KG1 (cell line): Measurements from ENCODE around the gene POLR3K.

Experiments
- DNase-seq: peaks from one replicate; lab custom pipeline; 2025; lab: John Stamatoyannopoulos, UW

POLR3K gene

DNA sequence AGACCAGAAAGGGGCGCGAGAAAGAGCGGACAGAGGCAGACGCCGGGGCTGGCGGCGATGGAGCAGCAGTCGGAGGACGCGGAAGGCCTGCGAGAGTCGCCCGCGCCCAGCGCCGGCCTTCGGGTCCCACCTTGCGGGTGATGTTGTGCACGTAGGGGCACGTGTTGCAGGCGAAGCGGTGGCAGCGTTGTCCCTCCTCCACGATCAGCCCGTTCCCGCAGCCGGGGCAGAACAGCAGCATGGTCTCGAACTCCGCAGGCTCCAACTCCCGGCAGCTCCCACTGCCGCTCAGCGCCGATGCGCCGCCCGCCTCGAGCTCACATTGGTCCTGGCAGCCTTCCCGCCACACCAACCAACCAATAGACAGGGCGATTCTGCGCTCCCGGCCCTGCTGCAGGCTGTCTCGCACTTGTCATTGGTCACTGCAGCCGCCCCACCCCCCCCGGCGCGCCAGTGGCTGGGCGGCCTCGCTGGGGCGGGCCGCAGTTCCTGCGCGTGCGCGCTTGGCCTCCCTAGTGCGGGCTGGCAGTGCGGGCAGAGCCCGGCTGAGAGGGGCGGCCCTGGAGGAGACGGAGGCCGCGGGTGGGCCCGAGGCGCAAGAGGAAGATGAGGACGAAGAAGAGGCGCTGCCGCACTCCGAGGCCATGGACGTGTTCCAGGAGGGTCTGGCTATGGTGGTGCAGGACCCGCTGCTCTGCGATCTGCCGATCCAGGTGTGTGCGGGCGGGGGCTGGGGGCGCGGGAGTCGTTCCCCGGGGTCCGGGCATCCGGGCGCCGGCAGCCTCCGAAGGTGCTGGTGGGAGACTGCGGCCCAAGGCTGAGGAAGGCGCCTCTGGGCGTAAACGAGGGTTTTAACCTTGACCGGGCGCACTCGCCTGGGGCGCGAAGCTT is at the start of gene POLR3K, which contains the start of gene SNRNP25:
Gene POLR3K (minus strand): TSS at position 263 of the 891 bp plus-strand sequence. CDS start 22 bp downstream, at position 241.
Gene SNRNP25 (plus strand): TSS at position 483 of the 891 bp plus-strand sequence. CDS start 189 bp downstream, at position 672.
- peak; percentile 93 for DNase-seq

DNA sequence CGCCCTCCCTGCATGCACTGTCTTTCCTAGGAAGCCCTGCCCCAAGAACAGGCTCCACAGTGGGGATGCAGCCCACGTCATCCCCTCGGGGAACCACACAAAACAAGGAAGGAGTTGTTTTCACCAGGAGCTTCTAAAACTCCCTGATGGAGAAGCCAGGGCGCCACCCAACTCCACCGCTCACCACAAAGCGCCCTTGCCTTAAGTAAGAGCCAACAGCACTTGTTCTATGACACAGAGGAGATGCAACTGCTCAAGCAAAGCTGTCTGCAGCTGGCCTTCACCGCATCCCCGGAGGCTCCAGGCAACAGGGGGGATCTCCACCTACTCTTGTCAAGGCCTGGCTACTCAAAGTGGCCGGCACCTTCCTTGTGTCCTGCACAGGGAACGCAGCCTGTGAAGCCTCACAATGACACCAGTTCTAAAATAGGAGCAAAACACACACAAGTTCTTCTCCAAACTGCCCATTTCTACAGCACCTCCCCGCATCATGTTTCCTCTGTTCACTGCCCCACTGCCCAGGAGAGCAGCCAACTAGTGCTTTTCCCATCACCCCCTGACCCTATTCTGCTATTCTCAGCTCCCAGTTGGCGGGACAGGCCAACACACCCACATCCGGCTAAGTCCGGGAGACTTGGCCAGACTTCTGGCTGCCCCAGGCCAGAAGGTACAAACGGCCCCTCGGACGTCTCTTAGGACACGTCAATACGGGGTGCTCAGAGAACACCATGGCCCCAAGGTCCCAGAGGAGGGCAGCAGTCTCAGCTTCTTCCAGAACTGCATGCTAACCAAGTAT is 48.9 kb upstream of the POLR3K start:
- no peak for DNase-seq

DNA sequence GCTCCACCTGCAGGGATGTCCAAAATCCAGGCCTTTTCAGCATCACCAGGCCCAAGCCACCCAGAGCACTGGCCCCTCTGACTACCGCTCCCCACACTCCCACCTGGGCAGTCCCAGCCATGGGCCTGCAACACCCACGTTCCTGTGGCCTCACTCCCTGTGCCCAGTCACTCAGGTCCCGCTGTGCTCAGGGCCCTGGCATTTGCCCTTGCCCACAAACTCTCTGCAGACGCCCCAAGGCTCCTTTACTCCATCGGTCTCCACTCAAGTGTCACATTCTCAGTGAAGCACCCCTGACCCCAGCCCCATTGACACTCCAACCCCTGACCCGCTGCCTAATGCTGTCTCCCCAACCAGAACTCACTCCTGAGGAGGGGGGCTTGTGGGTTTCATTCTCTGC is 48.2 kb upstream of the POLR3K start:
- no peak for DNase-seq

DNA sequence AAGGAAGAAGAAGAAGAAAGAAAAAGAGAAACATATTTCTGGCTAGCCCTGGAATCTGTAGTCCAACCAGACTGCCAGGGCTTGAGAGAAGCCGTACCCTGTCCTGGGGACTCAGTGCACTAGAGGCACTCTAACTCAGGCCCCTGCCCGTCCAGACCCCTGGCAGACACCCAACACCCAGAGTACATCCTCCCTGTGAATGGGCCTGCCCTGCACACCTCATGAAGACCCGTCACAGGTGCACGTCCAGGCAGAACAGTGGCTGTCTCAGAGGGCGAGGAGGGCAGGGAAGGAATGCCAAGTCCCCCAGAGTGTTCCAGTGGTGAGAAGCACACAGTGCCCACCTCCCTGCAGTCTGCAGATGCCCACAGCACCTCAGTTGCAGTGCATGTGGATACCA is 47.6 kb upstream of the POLR3K start:
- DNase-seq, result no peak

DNA sequence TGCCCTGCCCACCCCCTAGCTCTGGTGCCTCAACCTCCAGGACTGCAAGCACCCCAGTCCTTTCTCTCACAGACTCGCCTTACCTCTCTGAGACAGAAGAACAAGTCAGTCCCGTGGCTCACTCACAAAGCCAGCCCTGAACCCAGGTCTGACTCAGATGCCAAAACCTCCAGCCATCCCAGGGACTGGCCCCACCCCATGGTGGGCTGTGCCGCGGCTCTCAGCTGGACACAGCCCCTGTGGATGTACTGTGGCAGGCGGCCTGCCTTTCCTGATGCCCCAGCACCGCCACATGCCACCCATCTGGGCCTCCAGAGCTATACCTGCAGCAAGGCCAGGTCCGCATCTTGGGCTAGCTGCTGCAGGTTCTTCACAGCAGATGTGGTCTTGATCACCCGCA is 44.4 kb upstream of the POLR3K start:
- DNase-seq, result no peak

DNA sequence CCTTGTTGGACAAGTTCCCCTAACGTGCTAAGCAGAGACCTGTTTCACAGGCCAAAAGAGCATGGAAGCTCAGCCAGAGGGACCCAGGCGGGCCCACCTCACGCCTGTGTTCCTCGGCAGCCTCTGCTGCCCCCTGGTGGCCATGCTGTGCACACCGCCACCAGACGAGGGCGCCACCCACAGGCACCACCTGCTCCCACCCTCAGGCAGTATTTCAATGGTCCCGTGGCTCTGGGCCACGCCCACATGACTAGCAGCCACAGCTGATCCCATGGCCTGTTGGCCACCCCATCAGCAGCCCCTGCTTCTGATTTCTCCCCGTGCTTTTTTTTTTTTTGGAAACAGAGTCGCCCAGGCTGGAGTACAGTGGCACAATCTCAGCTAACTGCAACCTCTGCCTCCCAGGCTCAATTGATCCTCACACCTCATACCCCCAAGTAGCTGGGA is 43.5 kb upstream of the POLR3K start:
- peak; percentile 61 for DNase-seq

DNA sequence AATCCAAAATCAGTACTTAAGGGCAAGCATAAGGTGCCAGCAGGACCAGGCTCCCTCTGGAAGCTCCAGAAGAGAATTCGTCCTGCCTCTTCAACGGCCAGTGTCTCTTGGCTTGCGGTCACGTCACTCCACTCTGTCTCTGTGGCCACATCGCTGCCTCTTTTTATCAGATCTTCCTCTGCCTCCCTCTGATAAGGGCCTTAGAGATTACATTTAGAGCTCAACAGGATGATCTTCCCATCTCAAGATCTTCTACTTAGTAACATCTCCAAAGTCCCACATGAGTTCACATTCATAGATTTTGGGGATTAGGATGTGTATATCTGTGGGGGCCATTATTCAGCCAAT is 41.5 kb upstream of the POLR3K start:
- DNase-seq, result no peak

DNA sequence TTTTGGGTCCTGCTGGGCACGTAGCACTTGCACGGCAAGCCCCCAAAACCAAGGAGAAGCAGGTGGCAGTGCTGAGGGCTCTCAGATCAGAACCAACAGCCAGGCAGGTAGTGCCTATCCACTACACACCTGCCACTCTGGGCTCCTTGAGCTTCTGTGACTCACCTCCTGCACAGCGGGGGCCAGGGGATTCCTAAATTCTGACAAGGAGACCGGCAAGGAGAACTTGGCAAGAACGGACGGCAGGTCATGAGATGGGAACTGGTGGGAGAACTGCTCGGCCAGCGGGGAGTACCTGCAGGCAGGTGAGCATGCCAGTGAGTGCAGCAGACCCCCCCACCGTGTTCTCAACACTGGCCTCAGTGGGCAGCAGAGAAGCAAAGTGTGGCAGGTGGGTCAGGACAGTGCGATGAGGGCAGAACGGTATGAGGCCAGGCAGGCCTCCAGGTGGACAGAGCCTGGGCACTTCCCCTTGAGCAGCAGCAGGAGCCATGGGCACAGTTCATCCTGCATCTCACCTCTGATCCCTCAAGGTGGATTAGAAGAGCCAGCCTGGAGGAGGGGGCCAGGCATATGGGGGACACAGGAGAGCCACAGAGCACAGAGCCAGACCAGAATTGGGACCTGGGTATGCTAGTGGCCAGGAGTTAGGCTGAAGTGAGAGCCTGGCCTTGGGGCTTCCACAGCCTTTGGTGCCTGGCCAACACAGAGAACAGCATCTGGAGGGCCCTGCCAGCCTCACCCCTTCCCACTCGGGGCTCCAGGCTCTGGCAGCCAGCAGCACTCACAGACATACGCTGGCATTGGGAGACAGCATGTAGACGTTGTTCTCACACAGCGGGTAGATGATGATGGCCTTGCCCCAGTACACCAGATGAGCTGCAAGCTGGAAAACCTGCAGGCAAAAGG is 39.3 kb upstream of the POLR3K start:
- DNase-seq, result no peak

DNA sequence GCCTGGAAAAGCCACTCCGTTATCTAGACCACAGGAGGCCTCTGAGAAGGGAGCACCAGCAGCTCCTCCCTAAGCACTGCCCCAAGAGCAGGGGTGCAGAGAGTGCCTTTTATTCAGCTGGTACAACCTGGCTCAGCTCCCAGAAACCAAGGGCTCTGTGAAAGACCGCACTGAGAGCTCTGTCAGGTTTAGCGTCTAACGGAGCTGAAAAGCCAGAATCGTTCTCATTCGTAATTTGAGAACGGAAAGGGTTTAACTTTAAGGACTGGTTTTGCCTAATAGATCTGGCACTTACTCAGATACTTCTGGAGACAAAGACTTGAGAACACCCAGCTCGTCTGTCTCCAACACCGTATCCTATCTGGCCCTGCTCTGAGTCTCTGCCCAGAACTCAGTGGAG is 38.1 kb upstream of the POLR3K start:
- DNase-seq, result no peak

DNA sequence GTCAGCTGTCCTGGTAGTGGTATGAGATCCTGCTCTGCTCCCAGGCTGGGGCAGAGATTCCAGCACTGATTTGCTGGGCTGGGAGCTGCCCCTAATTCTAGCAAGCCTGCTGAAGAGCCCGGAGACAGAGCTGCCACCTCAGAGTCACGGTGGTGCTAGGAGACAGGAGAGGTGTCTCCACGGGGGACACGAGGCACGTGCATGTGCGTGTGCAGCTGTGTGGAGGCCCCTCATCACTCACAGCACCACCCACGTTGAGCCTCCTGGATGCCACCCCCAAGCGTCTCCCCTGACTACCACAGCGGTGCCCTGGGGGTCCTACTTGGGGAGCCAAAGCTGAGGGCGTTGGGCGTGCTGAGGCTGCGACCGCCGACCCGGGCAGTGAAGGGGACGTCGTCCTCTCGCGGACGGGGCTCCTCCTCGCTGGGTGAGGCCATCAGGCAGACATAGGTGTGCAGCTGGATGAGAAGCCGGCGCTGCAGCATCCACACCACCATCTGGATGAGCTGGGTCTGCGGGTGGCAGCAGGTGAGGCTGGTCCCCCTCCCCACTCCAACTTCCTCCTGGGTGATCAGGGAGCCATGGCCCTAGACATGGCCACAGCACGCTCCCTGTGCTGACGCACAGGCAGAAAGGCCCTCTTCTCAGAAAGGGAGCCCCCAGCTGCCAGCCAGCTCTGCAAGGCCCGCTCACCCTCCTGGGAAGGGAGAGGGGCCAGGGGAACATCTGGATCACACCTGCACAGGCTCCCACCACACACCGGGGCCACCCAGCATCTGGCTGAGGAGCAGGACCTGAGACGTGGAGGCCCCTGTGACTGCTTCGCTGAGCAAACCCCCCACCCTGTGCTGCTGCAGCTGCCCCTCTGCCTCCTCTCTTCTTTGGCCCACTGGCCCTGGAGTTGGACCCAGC is 36.2 kb upstream of the POLR3K start:
- no peak for DNase-seq

DNA sequence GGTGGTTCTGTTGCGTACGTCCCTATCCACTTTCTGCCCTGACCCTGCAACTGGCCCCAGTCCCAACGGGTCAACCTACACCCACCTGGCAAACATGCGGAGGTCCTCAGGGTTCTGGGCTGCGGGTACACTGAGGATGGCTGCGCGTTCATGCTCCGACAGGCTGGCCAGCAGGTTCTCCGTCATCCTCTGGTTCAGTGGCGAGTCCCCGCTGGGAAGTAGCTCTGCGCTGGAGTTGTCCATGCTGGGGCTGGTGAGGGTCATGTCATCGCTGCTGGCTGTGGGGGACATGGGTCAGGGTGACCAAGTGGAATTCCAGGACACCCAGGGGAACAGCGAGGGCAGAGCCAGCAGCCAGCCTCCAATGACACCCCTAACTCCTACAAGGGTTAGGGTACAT is 35.2 kb upstream of the POLR3K start:
- DNase-seq, result no peak

DNA sequence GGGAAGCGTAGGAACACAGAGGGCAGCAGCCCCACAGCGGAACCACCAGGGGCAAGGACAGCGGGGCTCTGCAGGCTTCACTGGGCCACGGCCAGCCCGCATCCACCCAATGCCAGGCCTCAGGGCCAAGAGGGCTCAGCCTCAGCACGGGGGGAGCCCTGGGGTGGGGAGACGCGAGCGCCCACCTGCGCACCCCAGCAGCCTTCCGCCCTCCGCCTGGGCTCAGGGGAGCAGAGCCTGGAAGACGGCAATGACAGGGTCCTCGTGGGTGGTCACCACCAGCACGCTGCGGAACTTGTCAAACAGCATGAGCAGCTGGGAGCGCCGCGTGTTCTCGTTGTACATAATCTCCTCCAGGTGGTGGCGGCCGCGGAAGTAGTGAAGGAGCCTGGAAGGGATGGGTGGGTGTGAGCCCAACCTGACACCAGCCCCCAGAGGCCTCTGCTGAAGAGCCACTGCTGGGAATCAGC is 33.1 kb upstream of the POLR3K start:
- no peak for DNase-seq

DNA sequence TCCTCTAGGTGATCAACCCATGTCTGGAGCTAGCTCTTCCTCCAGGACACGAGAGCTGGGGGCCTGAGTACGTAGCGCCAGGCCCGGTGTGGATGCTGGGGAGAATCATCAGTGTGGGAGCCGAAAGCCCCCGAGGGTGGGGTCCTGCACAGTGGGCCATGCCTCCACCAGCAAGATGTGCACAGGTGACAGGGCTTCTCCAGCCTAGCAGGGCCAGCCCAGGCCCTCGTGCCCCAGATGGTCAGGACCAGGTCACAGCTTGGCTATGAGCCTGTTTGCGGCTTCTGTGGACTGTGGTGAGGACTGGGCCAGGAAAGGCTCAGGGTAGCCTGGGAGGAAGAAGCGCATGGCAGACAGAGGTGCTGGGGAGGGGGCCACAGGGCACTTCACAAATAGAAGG is 32.5 kb upstream of the POLR3K start:
- DNase-seq, result no peak

DNA sequence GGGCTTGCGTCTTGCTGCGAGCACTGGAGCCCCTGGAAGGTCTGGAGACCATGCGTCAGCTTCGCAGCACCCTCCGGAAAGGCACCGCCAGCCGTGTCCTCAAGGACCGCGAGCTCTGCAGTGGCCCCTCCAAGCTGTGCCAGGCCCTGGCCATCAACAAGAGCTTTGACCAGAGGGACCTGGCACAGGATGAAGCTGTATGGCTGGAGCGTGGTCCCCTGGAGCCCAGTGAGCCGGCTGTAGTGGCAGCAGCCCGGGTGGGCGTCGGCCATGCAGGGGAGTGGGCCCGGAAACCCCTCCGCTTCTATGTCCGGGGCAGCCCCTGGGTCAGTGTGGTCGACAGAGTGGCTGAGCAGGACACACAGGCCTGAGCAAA is 32.0 kb upstream of the POLR3K start:
- DNase-seq, result no peak

DNA sequence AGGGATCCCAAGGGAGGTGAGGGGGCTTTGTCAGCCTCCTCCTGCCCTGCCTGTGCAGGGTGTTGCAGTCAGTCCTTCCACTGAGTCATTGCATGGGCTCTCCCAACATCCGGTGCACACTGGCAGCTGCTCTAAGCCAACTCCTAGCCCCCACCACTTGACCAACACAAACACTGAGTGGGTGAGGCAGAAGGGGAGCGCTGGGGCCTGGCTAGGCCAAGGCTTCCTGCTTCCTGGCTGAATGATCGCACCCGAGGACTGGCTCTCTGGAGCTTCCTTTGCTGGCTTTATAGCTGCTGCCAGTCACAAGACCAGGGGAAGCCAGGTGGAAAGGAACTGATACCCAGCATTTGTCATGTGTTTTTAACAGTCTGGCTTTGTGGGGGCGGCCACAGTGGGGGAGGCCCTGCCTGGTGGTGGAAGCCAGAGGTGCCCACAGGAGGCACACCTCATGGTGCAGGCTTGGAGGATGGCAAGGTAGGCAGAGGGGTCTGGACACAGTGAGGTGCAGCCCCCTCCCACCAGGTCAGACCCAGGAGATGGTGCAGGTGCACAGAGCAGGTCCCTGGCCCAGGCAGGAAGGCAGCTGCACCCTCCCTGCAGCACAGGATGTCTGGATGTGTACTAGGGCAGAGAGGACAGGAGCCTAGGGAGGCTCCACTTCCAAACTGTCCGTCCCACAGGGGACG is 31.5 kb upstream of the POLR3K start:
- peak; percentile 77 for DNase-seq

DNA sequence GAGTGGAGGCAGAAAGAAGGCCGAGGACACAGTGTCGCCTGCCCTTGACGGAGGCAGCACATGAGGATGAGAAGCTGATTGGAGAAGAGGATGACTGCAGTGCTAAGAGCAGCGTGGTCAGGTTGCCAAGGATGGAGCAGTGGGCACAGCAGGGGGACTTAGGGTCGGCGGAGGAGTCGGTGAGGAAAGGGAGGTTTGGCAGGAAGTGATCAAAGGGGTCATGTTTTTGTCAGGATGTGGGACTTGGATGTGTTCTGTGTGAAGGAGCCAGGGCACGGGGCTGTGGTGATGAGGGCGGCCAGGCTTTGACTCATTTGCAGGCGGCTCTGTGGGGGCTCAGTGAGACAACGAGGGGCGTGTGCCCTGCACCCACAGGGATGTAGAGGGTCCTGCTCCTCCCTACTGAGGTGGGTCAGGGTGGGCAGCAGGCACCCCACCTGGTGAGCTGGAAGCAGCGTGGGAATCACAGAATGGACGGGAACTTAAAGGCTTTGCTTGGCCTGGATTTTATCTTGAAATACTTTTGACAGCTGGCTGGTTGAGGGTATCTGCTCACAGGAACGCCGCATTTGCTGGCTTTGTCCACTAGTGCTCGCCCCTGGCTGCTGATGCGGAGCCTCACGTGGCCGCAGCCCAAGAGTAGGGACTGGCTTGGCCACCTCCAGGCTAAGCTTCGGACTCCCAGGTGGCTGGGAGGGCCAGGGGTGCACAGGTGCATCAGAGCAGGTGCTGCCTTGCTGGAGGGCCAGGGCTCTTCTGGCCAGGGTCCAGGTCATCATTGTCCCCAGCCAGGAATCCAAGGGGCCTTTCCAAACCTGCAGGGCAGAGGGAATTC is 30.6 kb upstream of the POLR3K start:
- DNase-seq, result no peak

DNA sequence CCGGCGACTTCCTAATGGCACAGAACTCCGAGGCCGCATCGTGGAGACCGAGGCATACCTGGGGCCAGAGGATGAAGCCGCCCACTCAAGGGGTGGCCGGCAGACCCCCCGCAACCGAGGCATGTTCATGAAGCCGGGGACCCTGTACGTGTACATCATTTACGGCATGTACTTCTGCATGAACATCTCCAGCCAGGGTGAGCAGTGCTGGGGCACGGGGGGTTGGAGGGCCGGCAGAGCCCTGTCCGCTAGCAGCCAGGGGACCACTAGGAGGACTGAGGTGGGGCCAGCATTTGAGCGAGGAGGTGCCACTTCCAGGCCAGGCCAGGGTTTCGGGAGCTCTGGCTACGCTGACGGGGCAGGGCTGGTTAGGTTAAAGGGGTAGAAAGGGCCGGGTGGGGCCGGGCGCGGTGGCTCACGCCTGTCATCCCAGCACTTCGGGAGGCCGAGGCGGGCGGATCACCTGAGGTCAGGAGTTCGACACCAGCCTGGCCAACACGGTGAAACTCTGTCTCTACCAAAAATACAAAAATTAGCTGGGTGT is 29.7 kb upstream of the POLR3K start:
- no peak for DNase-seq

DNA sequence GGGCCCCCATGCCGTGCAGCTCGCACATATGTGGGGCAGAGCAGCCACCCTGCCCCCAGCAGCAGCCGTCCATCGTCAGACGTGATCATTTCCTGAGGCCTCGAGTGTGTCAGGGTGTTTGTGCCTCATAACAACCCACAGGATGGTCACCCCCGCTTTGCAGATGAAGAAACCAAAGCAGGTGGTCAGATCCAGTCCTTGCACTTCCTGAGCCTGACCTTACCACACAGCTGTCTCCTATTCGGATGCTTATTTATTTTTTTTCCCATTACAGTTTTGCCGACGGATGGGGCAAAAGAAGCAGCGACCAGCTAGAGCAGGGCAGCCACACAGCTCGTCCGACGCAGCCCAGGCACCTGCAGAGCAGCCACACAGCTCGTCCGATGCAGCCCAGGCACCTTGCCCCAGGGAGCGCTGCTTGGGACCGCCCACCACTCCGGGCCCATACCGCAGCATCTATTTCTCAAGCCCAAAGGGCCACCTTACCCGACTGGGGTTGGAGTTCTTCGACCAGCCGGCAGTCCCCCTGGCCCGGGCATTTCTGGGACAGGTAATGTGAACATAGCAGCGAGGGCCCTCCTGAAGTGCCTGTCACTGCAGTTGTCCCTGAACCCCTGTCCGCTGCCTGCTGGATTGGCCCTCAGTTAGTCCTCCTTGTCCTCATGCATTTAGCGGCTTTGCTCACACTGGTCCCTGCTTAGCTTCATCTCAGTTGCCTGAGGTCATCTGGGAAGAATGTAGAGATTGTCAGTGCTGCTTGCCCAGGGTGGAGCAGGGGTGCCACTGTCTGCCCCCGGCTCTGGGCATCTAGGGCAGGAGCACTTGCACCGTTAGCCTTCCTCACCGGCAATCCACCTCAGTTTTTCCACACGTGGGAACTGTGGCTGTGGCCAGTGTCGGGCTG is 26.0 kb upstream of the POLR3K start:
- no peak for DNase-seq
